BE2C (cell line): ENCODE measurements around the gene TMIGD1.
A peak's percentile ranks its signal among the peaks of the same experiment; 100 is the strongest.

Experiments used
- DNase-seq: peaks from one replicate; pipeline ENCODE4 v3.0.0-alpha.2; 2020
- H3K27me3 ChIP-seq: fragments of 250-450 bp; sonication (Bioruptor Pico); 2 replicates; pipeline ENCODE4 v1.5.1; 2020; ENCODE audit warnings: mild to moderate bottlenecking
- H3K36me3 ChIP-seq: fragments of 250-450 bp; sonication (Bioruptor Pico); 2 replicates; pipeline ENCODE4 v1.5.1; 2020; ENCODE audit warnings: mild to moderate bottlenecking
- H3K4me1 ChIP-seq: fragments of 250-450 bp; sonication (Bioruptor Pico); 2 replicates; pipeline ENCODE4 v1.5.1; 2020
- H3K4me3 ChIP-seq: 2 replicates; pipeline ENCODE4 v1.5.1; 2011; ENCODE audit warnings: low read depth, low read length
- H3K9me3 ChIP-seq: fragments of 250-450 bp; sonication (Bioruptor Pico); 2 replicates; pipeline ENCODE4 v1.5.1; 2020
- TF ChIP-seq, protein P1 (sequence below): IDR thresholded peaks from 2 replicates; pipeline ENCODE4 v1.5.1; 2012; ENCODE audit warnings: mild to moderate bottlenecking, low read depth, low read length

Gene TMIGD1

GRCh38 chr17:30292286-30292858, 41.5 kb downstream of the TMIGD1 start:
- DNase-seq = no peak
- Histone ChIP-seq H3K36me3 (no peaks in the 10 kb centered on the region), H3K9me3 (no peaks in the 10 kb centered on the region), H3K27me3 (no peaks in the 10 kb centered on the region), H3K4me3 (peak overlapping the region; percentile 81), H3K4me1 (no peaks in the 10 kb centered on the region)
- TF ChIP-seq, protein P1, sequence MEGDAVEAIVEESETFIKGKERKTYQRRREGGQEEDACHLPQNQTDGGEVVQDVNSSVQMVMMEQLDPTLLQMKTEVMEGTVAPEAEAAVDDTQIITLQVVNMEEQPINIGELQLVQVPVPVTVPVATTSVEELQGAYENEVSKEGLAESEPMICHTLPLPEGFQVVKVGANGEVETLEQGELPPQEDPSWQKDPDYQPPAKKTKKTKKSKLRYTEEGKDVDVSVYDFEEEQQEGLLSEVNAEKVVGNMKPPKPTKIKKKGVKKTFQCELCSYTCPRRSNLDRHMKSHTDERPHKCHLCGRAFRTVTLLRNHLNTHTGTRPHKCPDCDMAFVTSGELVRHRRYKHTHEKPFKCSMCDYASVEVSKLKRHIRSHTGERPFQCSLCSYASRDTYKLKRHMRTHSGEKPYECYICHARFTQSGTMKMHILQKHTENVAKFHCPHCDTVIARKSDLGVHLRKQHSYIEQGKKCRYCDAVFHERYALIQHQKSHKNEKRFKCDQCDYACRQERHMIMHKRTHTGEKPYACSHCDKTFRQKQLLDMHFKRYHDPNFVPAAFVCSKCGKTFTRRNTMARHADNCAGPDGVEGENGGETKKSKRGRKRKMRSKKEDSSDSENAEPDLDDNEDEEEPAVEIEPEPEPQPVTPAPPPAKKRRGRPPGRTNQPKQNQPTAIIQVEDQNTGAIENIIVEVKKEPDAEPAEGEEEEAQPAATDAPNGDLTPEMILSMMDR = no peak

DNA sequence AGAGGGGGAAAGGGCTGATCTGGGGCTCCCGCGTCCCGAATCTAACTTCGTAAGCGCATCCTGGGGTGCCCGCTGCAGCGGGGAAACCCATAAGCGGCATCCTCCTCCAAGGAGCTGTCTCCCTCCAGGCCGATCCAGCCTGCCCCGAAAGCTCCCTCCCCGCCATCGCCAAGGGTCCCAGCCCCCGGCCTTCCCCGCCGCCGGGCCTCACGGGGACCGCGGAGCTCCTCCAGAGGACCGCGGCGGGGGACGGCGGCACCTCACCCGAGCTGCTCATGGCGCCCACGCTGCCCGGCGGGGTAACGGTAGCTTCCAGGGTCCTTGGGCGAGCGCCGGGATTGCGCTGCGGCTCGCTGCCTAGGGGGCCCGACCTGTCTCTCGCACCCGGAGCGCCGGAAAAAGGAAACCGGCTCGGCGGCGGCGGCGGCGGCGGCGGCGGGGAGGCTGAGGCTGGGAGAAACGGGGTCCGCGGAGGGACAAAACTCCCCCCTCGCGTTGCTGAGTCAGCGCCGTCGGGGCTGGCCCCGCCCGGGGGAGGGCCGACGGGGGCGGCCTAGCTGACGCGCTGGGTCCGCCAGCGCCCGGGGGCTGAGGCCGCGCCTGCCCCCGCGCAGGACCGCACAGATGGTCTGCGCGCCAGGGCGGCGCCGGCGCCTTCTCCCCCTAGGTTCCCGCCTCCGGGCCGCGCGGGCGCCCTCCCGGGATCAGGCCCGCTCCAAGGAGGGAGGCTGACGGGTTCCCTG, 42.1 kb downstream of the TMIGD1 start, which contains the start of gene BLMH:
BLMH (minus strand) TSS at position 402 of the 743 bp plus-strand sequence; CDS start at position 277, 125 bp downstream.
- Histone ChIP-seq H3K9me3 (no peaks in the 10 kb centered on the region), H3K4me3 (peak within 1 kb of the TSS; percentile 81), H3K27me3 (no peaks in the 10 kb centered on the region), H3K4me1 (no peaks in the 10 kb centered on the region), H3K36me3 (peaks cover 2% of the 10 kb centered on the region; the same call in 1 of the 2 replicates)
- TF ChIP-seq, protein P1 = no peak
- DNase-seq = peak; percentile 75

GRCh38 chr17:30290696-30291542, 42.9 kb downstream of the TMIGD1 start:
- H3K9me3 ChIP-seq = no peaks in the 10 kb centered on the region
- peaks cover 2% of the 10 kb centered on the region; the same call in 1 of the 2 replicates for H3K36me3 ChIP-seq
- no peaks in the 10 kb centered on the region for H3K4me1 ChIP-seq
- peak; percentile 39 for DNase-seq
- no peaks in the 10 kb centered on the region for H3K27me3 ChIP-seq
- TF ChIP-seq, protein P1 = no peak
- peak overlapping the region; percentile 81 for H3K4me3 ChIP-seq

DNA sequence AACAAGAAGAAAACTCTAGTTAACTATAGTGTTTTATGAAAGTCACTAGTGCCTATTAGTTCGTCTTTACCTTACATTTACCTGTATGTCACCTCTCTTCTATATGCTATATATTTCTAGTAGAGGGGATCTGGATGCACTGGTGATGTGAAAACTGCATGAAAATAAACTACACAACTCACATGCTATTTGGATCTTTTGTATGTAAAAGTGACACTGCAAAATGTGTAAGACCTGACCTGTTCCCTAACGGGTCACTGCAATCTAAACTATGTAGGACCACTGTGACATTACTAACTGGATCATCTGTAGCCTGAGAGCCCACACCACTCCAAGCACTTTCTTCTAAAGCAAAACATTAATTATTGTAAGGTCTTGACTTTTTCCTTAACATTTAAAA, 43.8 kb downstream of the TMIGD1 start:
- H3K36me3 ChIP-seq = peaks cover 2% of the 10 kb centered on the region; the same call in 1 of the 2 replicates
- no peaks in the 10 kb centered on the region for H3K27me3 ChIP-seq
- H3K4me1 ChIP-seq = no peaks in the 10 kb centered on the region
- H3K4me3 ChIP-seq = peak overlapping the region; percentile 81
- TF ChIP-seq, protein P1 = no peak
- DNase-seq = no peak
- H3K9me3 ChIP-seq = no peaks in the 10 kb centered on the region

DNA sequence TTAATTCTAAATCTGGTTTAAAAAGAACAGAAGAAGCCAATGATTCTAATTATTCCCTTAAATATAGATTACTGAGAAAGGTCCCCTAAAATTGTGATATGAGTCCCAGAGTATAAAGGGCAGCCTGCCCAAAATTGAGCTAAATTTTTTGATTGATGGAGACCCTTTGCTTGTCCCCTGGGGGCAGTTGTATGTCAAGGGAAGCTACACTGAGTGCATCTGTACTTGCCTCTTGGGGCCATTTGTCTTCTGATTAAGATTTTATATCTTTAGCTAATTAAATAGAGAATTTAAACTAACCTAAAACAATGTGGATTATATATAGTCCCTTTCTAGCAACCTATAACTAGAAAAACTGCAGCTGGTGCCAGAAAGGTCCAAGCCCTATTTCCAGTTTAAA, 54.7 kb downstream of the TMIGD1 start:
- Histone ChIP-seq H3K9me3 (no peaks in the 10 kb centered on the region), H3K4me3 (no peak overlapping the region), H3K27me3 (no peaks in the 10 kb centered on the region), H3K36me3 (no peaks in the 10 kb centered on the region), H3K4me1 (no peaks in the 10 kb centered on the region)
- peak; percentile 65 for DNase-seq
- TF ChIP-seq, protein P1 = no peak
